Measurements from ENCODE around the gene SSTR3.

DNA sequence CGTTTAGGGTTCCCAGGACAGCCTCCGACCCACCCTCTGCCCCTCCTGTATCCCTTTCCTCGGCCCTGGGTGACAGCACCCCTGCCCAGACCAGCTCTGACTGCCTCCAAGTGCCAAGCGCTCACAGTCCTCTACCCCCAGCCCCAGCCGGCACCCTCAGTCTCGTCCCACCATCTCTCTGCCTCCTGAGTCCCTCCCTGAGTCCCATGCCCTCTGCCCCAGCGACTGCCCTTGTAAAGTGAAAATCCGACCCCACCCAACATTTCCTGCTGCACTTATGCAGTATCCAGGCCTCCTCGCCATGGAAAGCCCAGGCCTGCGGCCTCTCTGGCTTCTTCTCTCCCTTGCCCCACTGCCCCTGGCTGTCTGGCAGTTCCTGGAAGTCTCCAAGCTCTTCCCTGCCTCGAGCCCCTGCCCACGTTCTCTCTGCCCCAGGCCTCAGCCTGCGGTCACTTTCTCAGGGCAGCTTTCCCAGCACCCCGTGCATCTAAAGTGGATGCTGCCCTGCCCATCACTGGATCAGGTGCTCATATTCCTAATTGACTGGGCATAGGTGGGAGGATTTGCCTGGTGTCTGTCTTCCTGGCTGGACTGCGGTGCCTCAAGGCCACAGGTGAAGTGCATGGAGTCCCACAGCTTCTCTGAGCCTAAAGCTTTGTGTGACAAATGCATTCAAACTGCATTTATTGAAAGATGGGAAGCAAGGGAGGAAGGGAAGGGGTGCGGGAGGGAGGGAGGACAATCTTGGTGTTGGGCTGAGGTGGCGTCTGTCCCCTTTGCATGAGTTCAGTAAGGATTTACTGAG, 44.9 kb downstream of the SSTR3 start:
- TF ChIP-seq EHMT2 (IDR thresholded peaks at IDR 0.05) (no peak), POLR2A (conservative IDR thresholded peaks at IDR 0.05) (no peak), EZH2 (IDR thresholded peaks at IDR 0.05; ENCODE audit: borderline replicate concordance, low read depth, low read length) (no peak), DPF2 (IDR thresholded peaks at IDR 0.05) (no peak), POLR2AphosphoS2 (IDR thresholded peaks at IDR 0.05; ENCODE audit: low read length) (no peak), TAF9B (IDR thresholded peaks at IDR 0.05; ENCODE audit: partially characterized antibody) (no peak), SP2 (IDR thresholded peaks at IDR 0.05; ENCODE audit: extremely low read depth, low read depth, low read length, poor library complexity, severe bottlenecking) (no peak), ZNF324 (CRISPR knock-in tag; IDR thresholded peaks at IDR 0.05) (no peak), PREB (CRISPR knock-in tag; IDR thresholded peaks at IDR 0.05) (no peak), KDM5B (IDR thresholded peaks at IDR 0.05; ENCODE audit: insufficient replicate concordance, low read depth, low read length) (no peak)

All from K562 (cell line).